ENCODE measurements around the gene ULK1.
"Not testable (repeated sequence)": the region's sequence is repeated elsewhere in the genome, so short reads cannot be mapped to it uniquely, and the experiment has no call there.

Gene ULK1

GRCh38 chr12:131862084-131862441 lies 32.4 kb upstream of the ULK1 start:
- DNase-seq, result no peak

DNA sequence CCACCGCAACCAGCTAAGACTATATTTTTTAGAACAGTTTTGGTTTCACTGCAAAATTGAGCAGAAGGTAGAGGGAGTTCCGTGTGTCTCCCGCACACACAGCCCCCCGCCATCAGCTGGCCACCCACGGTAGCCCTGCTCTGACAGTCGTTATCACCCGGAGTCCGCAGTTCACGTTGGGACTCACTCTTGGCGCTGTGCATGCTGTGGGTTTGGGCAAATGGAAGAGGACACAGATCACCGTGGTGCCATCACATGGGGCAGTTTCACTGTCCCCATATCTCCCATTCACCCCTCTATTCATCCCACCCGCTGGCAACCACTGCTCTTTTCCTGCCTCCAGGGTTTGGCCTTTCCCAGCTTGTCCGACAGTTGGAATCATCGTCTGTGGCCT lies 31.8 kb upstream of the ULK1 start:
- no peak for DNase-seq

DNA sequence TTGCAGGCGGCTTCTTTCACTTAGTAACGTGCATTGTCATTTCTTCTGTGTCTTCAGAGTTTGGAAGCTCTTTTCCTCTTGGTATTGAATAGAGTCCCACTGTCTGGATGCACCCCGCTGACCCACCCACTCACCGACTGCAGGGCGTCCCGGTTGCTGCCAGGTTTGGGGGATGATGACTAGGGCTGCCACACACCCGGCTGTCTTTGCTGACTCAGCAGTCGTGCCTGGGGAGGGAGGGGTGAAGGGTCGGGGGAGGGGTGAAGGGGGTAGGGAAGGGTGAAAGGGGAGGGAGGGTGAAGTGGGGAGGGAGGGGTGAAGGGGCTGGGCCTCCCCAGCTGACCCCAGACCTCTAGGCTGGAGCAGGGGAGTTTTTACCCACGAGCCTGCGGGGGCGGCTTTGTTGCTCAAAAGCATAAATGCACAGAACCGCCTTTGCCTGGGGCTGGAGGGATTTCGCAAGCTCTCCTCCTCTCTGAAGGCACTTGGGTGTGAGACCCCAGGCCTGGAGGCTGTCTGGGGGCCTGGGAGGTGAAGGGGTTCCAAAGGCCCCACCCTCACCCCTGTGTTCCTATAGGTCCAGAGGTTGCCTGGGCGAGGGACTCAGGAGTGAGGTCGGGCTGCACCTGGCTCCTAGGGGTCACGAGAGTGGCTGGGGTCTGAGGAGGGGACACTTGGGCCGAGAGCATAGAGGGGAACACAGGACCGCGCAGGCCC lies 31.3 kb upstream of the ULK1 start:
- DNase-seq, result no peak

GRCh38 chr12:131863711-131864396 lies 30.6 kb upstream of the ULK1 start:
- no peak for DNase-seq

DNA sequence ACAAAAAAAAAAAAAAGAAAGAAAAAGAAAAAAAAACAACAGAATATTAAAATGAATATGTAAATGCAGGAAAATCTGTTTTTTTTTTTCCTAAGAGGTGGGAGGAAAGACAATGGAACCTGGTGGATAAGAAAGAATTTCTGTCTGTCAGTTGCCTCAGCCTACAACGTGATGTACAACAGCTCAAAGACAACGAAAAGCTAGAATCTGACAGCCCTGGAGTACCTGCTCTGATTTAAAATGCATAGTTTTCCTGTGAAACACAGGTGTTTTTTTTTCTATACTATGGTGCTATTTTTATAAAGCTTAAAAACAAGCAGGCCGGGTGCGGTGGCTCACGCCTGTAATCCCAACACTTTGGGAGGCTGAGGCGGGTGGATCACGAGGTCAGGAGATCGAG lies 30.0 kb upstream of the ULK1 start:
- DNase-seq, result no peak

GRCh38 chr12:131865180-131865875 lies 29.1 kb upstream of the ULK1 start:
- DNase-seq, result no peak

DNA sequence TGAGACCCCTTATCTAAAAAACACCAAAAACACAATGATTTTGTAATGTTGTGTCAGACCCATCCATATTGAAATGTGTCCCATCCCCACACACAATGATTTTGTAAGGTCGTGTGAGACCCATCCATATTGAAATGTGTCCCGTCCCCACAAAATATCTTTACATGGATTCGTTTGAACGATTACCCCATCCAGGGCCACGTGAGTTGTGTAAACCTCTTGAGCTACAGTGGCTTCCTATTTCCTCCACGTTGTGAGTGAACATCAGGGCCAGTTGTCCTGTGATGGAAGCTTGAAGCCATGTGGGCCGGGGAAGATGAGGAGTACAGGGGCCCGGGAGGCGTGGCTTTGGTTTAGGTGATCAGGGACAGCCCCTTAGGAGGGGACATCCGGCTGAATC lies 27.0 kb upstream of the ULK1 start:
- no peak for DNase-seq

GRCh38 chr12:131867891-131868675 lies 26.3 kb upstream of the ULK1 start:
- DNase-seq, result no peak

- no peak for DNase-seq
Observed at GRCh38 chr12:131869871-131870418, 24.5 kb upstream of the ULK1 start.

DNA sequence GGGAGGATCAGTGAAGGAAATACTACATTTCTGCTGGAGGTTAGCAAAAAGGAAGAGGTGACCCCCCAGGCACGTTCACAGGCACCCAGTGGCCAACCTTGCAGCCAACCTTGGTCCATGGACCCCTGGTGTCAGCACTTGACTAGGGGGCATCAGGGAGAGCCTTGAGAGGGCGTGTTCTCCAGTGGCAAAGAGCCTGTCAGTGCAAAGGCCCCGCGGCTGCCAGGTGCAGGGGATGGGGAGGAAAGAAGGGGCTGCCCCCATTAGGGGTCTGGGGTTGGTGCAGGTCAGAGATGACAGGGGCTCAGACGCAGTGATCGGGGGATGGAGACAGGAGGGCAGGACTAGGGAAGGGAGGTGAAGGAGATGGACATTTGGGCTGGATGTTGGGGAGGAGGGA lies 22.7 kb upstream of the ULK1 start:
- no peak for DNase-seq

DNA sequence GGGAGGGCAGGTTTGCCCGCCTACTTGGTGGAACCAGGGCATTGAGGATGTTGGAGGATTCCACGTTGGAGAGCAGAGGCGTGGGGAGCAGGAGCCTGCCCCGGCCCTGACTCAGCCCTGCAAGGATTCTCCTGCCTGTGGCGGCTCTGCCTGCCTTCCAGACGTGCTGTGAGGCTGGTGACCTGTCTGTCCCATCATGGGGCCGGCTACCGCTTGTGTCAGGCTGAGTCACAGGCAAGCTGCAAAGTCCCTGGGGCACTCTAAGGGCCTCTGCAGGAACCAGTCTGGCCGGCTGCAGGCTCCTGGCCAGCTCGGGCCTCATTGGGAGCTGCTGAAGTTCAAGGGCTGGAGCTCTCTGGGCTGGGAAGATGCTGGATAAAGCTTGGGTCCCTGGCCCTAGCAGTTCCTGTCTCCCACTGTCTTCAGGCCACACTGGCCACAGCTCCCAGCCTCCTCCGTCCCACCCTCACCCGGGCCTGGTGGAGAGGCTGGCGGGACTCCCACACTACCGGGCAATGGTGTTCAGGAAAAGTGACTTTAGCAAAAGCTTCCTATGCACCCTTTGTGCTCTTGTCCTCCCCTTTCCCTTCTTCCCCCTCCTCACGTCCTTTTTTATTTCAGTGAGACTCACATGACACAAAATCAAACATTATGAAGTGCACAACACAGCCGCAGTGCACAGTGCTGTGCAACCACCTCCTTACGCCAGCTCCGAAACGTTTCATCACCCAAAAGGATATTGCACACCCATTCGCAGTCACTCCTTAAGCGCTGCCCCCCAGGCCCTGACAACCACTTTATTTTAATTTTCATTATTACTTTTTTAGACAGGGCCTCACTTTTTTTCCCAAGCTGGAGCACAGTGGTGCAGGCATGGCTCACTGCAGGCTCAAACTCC lies 22.0 kb upstream of the ULK1 start:
- no peak for DNase-seq

DNA sequence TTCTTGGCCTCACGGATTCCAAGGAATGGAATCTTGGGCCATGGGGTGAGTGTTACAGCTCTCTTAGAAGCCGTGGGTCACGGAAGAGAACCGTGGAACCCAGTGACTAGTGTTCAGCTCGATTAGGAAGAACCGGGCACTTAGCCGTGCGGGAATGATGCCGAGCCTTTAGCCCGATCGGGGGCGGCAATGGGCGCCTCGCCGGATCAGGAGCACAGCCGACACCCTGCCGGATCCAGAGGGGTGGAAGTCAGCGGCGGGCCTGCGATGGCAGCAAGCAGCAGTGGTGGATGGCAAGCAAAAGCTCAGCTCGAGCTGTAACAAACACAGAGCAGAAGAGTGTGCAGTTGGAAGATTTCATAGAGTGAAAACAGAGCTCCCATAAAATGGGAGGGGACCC lies 21.1 kb upstream of the ULK1 start:
- no peak for DNase-seq

DNA sequence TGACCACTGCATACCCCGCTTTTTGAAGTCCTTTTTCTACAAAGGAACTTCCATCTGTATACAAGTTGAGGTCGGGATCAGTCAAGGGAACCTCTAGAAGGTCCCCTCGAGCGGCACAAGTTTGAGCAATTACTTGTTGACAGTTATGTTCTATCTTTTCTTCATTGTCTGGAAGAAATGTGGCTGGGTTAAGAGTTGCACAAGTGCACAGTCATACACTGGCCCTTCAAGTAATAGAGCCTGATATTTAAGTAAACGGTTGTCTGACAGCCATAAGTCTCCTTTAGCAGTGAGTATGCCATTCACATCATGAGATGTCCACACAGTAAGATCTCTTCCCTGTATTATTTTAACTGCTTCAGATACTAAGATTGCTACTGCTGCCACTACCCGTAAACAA lies 19.4 kb upstream of the ULK1 start:
- DNase-seq, result not testable (repeated sequence)

DNA sequence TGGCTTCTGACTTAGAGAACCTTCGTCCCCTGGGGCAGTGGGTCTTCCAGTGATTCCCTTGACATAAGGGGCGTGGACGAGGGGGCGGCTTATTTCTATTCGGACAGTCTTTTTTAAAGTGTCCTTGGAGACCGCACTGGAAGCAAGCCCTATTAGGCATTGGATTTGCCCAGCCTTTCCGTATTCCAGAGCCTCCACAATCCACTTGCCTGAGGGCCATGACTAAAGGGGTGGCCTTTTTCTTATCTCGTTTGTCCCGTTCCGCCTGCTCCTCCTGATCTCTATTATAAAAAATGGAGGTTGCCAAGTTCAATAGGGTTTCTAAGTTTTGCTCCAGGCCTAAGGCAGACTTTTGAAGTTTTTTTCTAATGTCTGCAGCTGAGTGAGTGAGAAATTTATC lies 17.2 kb upstream of the ULK1 start:
- not testable (repeated sequence) for DNase-seq

- DNase-seq, result not testable (repeated sequence)
Observed at GRCh38 chr12:131878436-131878835, 16.0 kb upstream of the ULK1 start.

GRCh38 chr12:131882804-131883520 lies 11.5 kb upstream of the ULK1 start:
- no peak for DNase-seq

- DNase-seq, result no peak
Observed at GRCh38 chr12:131883521-131883900, 10.9 kb upstream of the ULK1 start.

- DNase-seq, result not testable (repeated sequence)
Observed at GRCh38 chr12:131885076-131885475, 9.3 kb upstream of the ULK1 start.

- no peak for DNase-seq
Observed at GRCh38 chr12:131885543-131886057, 8.8 kb upstream of the ULK1 start.

DNA sequence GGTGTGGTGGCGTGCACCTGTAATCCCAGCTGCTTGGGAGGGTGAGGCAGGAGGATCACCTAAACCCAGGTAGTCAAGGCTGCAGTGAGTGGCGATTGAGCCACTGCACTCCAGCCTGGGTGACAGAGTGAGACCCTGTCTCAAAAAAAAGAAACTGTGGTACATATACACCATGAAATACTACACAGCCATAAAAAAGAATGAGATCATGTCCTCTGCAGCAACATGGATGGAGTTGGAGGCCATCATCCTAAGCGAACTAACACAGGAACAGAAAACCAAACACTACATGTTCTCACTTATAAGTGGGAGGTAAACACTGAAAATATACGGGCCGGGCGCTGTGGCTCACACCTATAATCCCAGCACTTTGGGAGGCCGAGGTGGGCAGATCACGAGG lies 2.7 kb upstream of the ULK1 start:
- not testable (repeated sequence) for DNase-seq
